Measurements from ENCODE around the gene CBARP. TPM values are rescaled to one million over a fixed set of nuclear protein-coding genes. Genes with fewer than 3 reads are reported as not detected.
A peak's percentile ranks its signal among the peaks of the same experiment; 100 is the strongest.

The CBARP gene
- total RNA-seq, 1 donor from 2014 or later, result 9.2 TPM

- H3K36me3 Mint-ChIP-seq, result peaks cover 2% of the 10 kb centered on the region
- H3K27me3 Mint-ChIP-seq (ENCODE audit: low read depth), result peaks cover 14% of the 10 kb centered on the region
- H3K4me1 Mint-ChIP-seq, result peaks cover 13% of the 10 kb centered on the region
- peak overlapping the region; percentile 69 for H3K4me3 Mint-ChIP-seq
- peak overlapping the region; percentile 64 for H3K27ac Mint-ChIP-seq
- DNase-seq (ENCODE audit: low spot score in 2 of 2, unreplicated experiment in 2 of 2), result no peak
- no peak for TF ChIP-seq CTCF (IDR thresholded peaks at IDR 0.05; ENCODE audit: unreplicated experiment)
- H3K9me3 Mint-ChIP-seq, result no peaks in the 10 kb centered on the region
Observed at GRCh38 chr19:1283917-1284292, 46.1 kb upstream of the CBARP start.

GRCh38 chr19:1283207-1283916 lies 45.6 kb upstream of the CBARP start:
- no peak for TF ChIP-seq CTCF (IDR thresholded peaks at IDR 0.05; ENCODE audit: unreplicated experiment)
- Mint-ChIP-seq H3K4me3 (no peak overlapping the region), H3K4me1 (peaks cover 13% of the 10 kb centered on the region), H3K27me3 (ENCODE audit: low read depth) (peaks cover 14% of the 10 kb centered on the region), H3K9me3 (no peaks in the 10 kb centered on the region), H3K27ac (no peak overlapping the region), H3K36me3 (peaks cover 2% of the 10 kb centered on the region)
- DNase-seq (ENCODE audit: low spot score in 2 of 2, unreplicated experiment in 2 of 2), result no peak

- Mint-ChIP-seq H3K4me3 (no peak overlapping the region), H3K4me1 (peaks cover 13% of the 10 kb centered on the region)
Observed at GRCh38 chr19:1282588-1283206, 44.9 kb upstream of the CBARP start.

DNA sequence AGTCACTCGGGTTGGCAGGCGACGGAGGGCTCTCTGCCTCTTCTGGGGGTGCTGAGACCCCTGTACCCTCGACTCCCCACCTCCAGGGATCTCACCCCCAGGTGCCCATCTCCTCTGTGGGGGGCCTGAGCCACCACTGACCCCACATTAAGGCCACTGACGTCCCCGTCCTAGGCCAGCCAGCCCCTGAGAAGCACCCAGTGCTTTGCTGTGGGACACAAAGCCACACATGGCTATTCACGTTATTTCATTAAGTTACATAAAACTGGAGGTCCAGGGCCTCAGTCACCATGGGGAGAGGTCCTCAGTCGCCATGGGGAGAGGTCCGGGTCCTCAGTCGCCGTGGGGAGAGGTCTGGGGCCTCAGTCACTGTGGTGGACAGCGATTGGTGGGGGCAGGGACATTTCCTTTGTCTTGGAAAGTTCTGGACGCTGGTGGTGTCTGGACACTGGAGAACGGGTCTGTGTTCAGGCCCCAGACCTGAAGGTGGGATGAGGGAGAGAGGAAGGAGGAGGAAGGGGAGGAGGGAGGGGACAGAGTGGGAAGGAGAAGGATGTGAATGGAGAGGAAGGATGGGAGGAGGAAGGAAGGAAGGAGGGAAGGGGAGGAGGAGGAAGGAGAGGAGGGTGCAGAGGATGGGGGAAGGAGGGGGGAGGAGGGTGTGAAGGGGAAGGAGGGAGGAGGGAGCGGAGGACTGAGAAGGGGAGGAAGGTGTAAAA lies 43.9 kb upstream of the CBARP start:
- no peak overlapping the region for H3K4me3 Mint-ChIP-seq
- no peak for TF ChIP-seq CTCF (IDR thresholded peaks at IDR 0.05; ENCODE audit: unreplicated experiment)
- H3K9me3 Mint-ChIP-seq, result no peaks in the 10 kb centered on the region
- H3K27ac Mint-ChIP-seq, result no peak overlapping the region
- peaks cover 4% of the 10 kb centered on the region for H3K36me3 Mint-ChIP-seq
- DNase-seq (ENCODE audit: low spot score in 2 of 2, unreplicated experiment in 2 of 2), result no peak
- peaks cover 15% of the 10 kb centered on the region for H3K4me1 Mint-ChIP-seq
- H3K27me3 Mint-ChIP-seq (ENCODE audit: low read depth), result peaks cover 14% of the 10 kb centered on the region

More at GRCh38 chr19:1282588-1283206, 44.9 kb upstream of the CBARP start:
- Mint-ChIP-seq H3K9me3 (no peaks in the 10 kb centered on the region), H3K27me3 (ENCODE audit: low read depth) (peaks cover 14% of the 10 kb centered on the region), H3K36me3 (peaks cover 4% of the 10 kb centered on the region), H3K27ac (no peak overlapping the region)
- DNase-seq (ENCODE audit: low spot score in 2 of 2, unreplicated experiment in 2 of 2), result no peak
- no peak for TF ChIP-seq CTCF (IDR thresholded peaks at IDR 0.05; ENCODE audit: unreplicated experiment)

DNA sequence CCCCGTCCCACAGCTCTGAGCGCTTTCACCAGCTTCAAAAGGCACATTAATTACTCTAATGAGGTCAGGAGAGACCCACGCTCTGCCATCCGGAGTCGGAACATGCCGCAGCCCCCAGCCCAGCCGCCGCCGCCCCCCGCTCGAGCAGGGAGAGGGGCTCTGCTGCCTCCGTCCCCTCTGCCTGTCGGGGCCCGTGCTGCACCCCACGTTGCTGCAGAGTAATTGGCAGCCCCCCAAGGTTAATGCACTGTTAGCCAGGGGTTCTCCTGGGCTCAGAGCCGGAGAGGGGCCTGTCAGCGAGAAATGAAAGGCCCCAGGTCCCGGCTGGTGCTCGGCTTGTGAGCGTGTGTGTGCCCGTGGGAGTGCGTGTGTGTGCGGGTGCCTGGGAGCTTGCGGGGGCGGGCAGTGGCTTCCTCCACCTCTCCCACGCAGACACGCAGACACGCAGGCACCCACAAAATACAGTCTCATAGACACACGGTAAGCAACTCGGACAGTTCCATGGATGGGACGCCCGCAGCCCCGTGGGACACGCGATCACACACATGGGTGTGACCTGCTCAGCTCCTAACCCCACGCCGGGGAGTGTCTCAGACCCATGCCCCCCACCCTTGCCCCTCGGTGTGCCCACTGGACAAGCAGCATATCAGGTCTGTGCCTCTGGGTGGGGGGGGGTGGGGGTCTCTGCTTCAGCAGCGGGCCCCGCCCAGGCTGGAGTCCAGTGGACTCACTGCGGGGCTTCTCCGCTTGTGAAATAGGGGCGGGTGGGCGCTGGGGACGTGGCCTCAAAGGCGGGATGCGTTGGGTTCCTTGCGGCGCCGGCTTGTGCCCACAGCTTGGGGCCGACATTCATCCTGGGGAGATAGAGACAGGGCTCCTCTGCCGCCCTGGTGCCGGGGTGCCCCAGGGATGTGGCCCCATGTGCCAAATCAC lies 43.1 kb upstream of the CBARP start:
- H3K4me3 Mint-ChIP-seq, result no peak overlapping the region
- TF ChIP-seq CTCF (IDR thresholded peaks at IDR 0.05; ENCODE audit: unreplicated experiment), result no peak
- no peaks in the 10 kb centered on the region for H3K9me3 Mint-ChIP-seq
- peaks cover 15% of the 10 kb centered on the region for H3K4me1 Mint-ChIP-seq
- peaks cover 11% of the 10 kb centered on the region for H3K27me3 Mint-ChIP-seq (ENCODE audit: low read depth)
- H3K36me3 Mint-ChIP-seq, result peaks cover 4% of the 10 kb centered on the region
- DNase-seq (ENCODE audit: low spot score in 2 of 2, unreplicated experiment in 2 of 2), result no peak
- H3K27ac Mint-ChIP-seq, result no peak overlapping the region
